ENCODE data around the gene NSMCE1.
"Not testable (repeated sequence)": the region's sequence is repeated elsewhere in the genome, so short reads cannot be mapped to it uniquely, and the experiment has no call there.

Gene NSMCE1

GRCh38 chr16:27211026-27211425, 57.5 kb downstream of the NSMCE1 start:
- no peak for DNase-seq

- DNase-seq, result no peak
Measured at GRCh38 chr16:27210174-27210573, 58.4 kb downstream of the NSMCE1 start.

- no peak for DNase-seq
Measured at GRCh38 chr16:27209591-27209990, 59.0 kb downstream of the NSMCE1 start.

- DNase-seq, result no peak
Measured at GRCh38 chr16:27208796-27209195, 59.8 kb downstream of the NSMCE1 start.

GRCh38 chr16:27208081-27208680, 60.4 kb downstream of the NSMCE1 start:
- DNase-seq, result no peak

- not testable (repeated sequence) for DNase-seq
Measured at GRCh38 chr16:27207121-27207520, 61.5 kb downstream of the NSMCE1 start.

- no peak for DNase-seq
Measured at GRCh38 chr16:27205423-27206065, 63.0 kb downstream of the NSMCE1 start.

GRCh38 chr16:27204312-27204915, 64.2 kb downstream of the NSMCE1 start:
- DNase-seq, result no peak

GRCh38 chr16:27203507-27204311, 64.9 kb downstream of the NSMCE1 start, which contains the start of gene KDM8:
Gene KDM8, plus strand, starts transcription at chr16:27203526. Its CDS starts 6,598 bp downstream, at chr16:27210124.
- DNase-seq, result peak; percentile 99

GRCh38 chr16:27202923-27203506, 65.6 kb downstream of the NSMCE1 start:
- DNase-seq, result no peak

GRCh38 chr16:27200914-27201313, 67.7 kb downstream of the NSMCE1 start:
- DNase-seq, result not testable (repeated sequence)

GRCh38 chr16:27199736-27200135, 68.8 kb downstream of the NSMCE1 start:
- DNase-seq, result no peak

- no peak for DNase-seq
Measured at GRCh38 chr16:27199235-27199586, 69.4 kb downstream of the NSMCE1 start.

- no peak for DNase-seq
Measured at GRCh38 chr16:27198451-27199234, 69.9 kb downstream of the NSMCE1 start.

GRCh38 chr16:27197004-27197403, 71.6 kb downstream of the NSMCE1 start:
- DNase-seq, result no peak

GRCh38 chr16:27195941-27196595, 72.5 kb downstream of the NSMCE1 start:
- DNase-seq, result no peak

GRCh38 chr16:27195076-27195741, 73.4 kb downstream of the NSMCE1 start:
- no peak for DNase-seq

GRCh38 chr16:27193300-27193990, 75.1 kb downstream of the NSMCE1 start:
- DNase-seq, result no peak

GRCh38 chr16:27191352-27191924, 77.1 kb downstream of the NSMCE1 start:
- DNase-seq, result no peak

- no peak for DNase-seq
Measured at GRCh38 chr16:27190316-27190871, 78.2 kb downstream of the NSMCE1 start.

Measured in amniotic stem cell (primary cell).